Measurements from ENCODE around the gene SPNS2. TPM values are rescaled to one million over a fixed set of nuclear protein-coding genes. Genes with fewer than 3 reads are reported as not detected.

The SPNS2 gene
- total RNA-seq, 1 experiment from 2014 or later: 0.08 TPM

- no peak overlapping the region for H3K4me3 ChIP-seq
- H3K4me1 ChIP-seq: peaks cover 8% of the 10 kb centered on the region
- H3K27me3 ChIP-seq: peaks cover 10% of the 10 kb centered on the region
- DNase-seq: no peak
- H3K36me3 ChIP-seq: no peaks in the 10 kb centered on the region
- H3K9me3 ChIP-seq (replicated peaks): no peaks in the 10 kb centered on the region
- no peak overlapping the region for H3K27ac ChIP-seq
Observed at GRCh38 chr17:4580291-4580690, 81.6 kb downstream of the SPNS2 start.

- no peak overlapping the region for H3K27ac ChIP-seq
- H3K36me3 ChIP-seq: no peaks in the 10 kb centered on the region
- DNase-seq: no peak
- peaks cover 13% of the 10 kb centered on the region for H3K27me3 ChIP-seq
- peaks cover 5% of the 10 kb centered on the region for H3K4me1 ChIP-seq
- H3K4me3 ChIP-seq: no peak overlapping the region
- H3K9me3 ChIP-seq (replicated peaks): no peaks in the 10 kb centered on the region
Observed at GRCh38 chr17:4582101-4582501, 83.4 kb downstream of the SPNS2 start.

GRCh38 chr17:4582691-4583090 is 84.0 kb downstream of the SPNS2 start:
- H3K4me3 ChIP-seq: no peak overlapping the region
- no peaks in the 10 kb centered on the region; the same call in 1 of the 2 replicates for H3K4me1 ChIP-seq
- no peak for DNase-seq
- peaks cover 13% of the 10 kb centered on the region for H3K27me3 ChIP-seq
- H3K36me3 ChIP-seq: no peaks in the 10 kb centered on the region
- H3K9me3 ChIP-seq (replicated peaks): no peaks in the 10 kb centered on the region
- no peak overlapping the region for H3K27ac ChIP-seq

GRCh38 chr17:4583206-4583605 is 84.5 kb downstream of the SPNS2 start:
- no peak for DNase-seq

GRCh38 chr17:4583782-4584100 is 85.1 kb downstream of the SPNS2 start:
- Histone ChIP-seq H3K36me3 (no peaks in the 10 kb centered on the region), H3K27me3 (peaks cover 13% of the 10 kb centered on the region), H3K4me3 (peak overlapping the region; percentile 48), H3K27ac (no peak overlapping the region), H3K9me3 (replicated peaks) (no peaks in the 10 kb centered on the region), H3K4me1 (no peaks in the 10 kb centered on the region; the same call in 1 of the 2 replicates)
- DNase-seq: peak; percentile 26 to 53

More at GRCh38 chr17:4583206-4583605, 84.5 kb downstream of the SPNS2 start:
- H3K36me3 ChIP-seq: no peaks in the 10 kb centered on the region
- no peak overlapping the region for H3K27ac ChIP-seq
- H3K4me1 ChIP-seq: no peaks in the 10 kb centered on the region; the same call in 1 of the 2 replicates
- no peaks in the 10 kb centered on the region for H3K9me3 ChIP-seq (replicated peaks)
- no peak overlapping the region for H3K4me3 ChIP-seq
- H3K27me3 ChIP-seq: peaks cover 13% of the 10 kb centered on the region

- H3K36me3 ChIP-seq: no peaks in the 10 kb centered on the region
- peak within 1 kb of the TSS; percentile 48 for H3K4me3 ChIP-seq
- no peak within 1 kb of the TSS for H3K27ac ChIP-seq
- H3K9me3 ChIP-seq (replicated peaks): no peaks in the 10 kb centered on the region
- H3K27me3 ChIP-seq: peaks cover 13% of the 10 kb centered on the region
- DNase-seq: peak; percentile 22 to 24
- H3K4me1 ChIP-seq: no peaks in the 10 kb centered on the region; the same call in 1 of the 2 replicates
Observed at GRCh38 chr17:4584101-4584916, 85.6 kb downstream of the SPNS2 start, which contains the start of gene SMTNL2. Gene SMTNL2 (plus strand): TSS chr17:4584529. CDS start chr17:4584606, 77 bp downstream.

GRCh38 chr17:4584917-4585637 is 86.4 kb downstream of the SPNS2 start:
- H3K27me3 ChIP-seq: peaks cover 13% of the 10 kb centered on the region
- H3K4me1 ChIP-seq: no peaks in the 10 kb centered on the region; the same call in 1 of the 2 replicates
- no peaks in the 10 kb centered on the region for H3K36me3 ChIP-seq
- no peak overlapping the region for H3K27ac ChIP-seq
- no peak for DNase-seq
- no peak overlapping the region for H3K4me3 ChIP-seq
- H3K9me3 ChIP-seq (replicated peaks): no peaks in the 10 kb centered on the region

- H3K9me3 ChIP-seq (replicated peaks): no peaks in the 10 kb centered on the region
- peaks cover 13% of the 10 kb centered on the region for H3K27me3 ChIP-seq
- no peaks in the 10 kb centered on the region; the same call in 1 of the 2 replicates for H3K4me1 ChIP-seq
- no peak overlapping the region for H3K27ac ChIP-seq
- no peak overlapping the region for H3K4me3 ChIP-seq
- DNase-seq: no peak
- no peaks in the 10 kb centered on the region for H3K36me3 ChIP-seq
Observed at GRCh38 chr17:4585638-4585994, 86.9 kb downstream of the SPNS2 start.

GRCh38 chr17:4586043-4586442 is 87.4 kb downstream of the SPNS2 start:
- peaks cover 13% of the 10 kb centered on the region for H3K27me3 ChIP-seq
- no peak for DNase-seq
- H3K4me1 ChIP-seq: no peaks in the 10 kb centered on the region; the same call in 1 of the 2 replicates
- no peak overlapping the region for H3K27ac ChIP-seq
- no peaks in the 10 kb centered on the region for H3K9me3 ChIP-seq (replicated peaks)
- H3K4me3 ChIP-seq: no peak overlapping the region
- no peaks in the 10 kb centered on the region for H3K36me3 ChIP-seq

GRCh38 chr17:4587195-4587594 is 88.5 kb downstream of the SPNS2 start:
- DNase-seq: no peak
- H3K27me3 ChIP-seq: peaks cover 13% of the 10 kb centered on the region
- H3K36me3 ChIP-seq: no peaks in the 10 kb centered on the region
- H3K9me3 ChIP-seq (replicated peaks): no peaks in the 10 kb centered on the region
- H3K4me1 ChIP-seq: no peaks in the 10 kb centered on the region; the same call in 1 of the 2 replicates
- H3K4me3 ChIP-seq: no peak overlapping the region
- H3K27ac ChIP-seq: no peak overlapping the region

GRCh38 chr17:4587803-4588202 is 89.1 kb downstream of the SPNS2 start:
- Histone ChIP-seq H3K27me3 (peaks cover 13% of the 10 kb centered on the region), H3K4me1 (no peaks in the 10 kb centered on the region; the same call in 1 of the 2 replicates), H3K36me3 (no peaks in the 10 kb centered on the region), H3K4me3 (no peak overlapping the region), H3K27ac (no peak overlapping the region), H3K9me3 (replicated peaks) (no peaks in the 10 kb centered on the region)
- DNase-seq: peak in 1 of 2 experiments; percentile 30

GRCh38 chr17:4588391-4588790 is 89.7 kb downstream of the SPNS2 start:
- H3K36me3 ChIP-seq: no peaks in the 10 kb centered on the region
- H3K9me3 ChIP-seq (replicated peaks): no peaks in the 10 kb centered on the region
- H3K4me3 ChIP-seq: no peak overlapping the region
- H3K27ac ChIP-seq: no peak overlapping the region
- peaks cover 13% of the 10 kb centered on the region for H3K27me3 ChIP-seq
- DNase-seq: no peak
- H3K4me1 ChIP-seq: no peaks in the 10 kb centered on the region; the same call in 1 of the 2 replicates
